Hindlimb muscle (tissue), 1 donor: ENCODE results near the gene GRIK3. TPM values are rescaled to one million over a fixed set of nuclear protein-coding genes. Genes with fewer than 3 reads are reported as not detected.
"Not testable (repeated sequence)": the region's sequence is repeated elsewhere in the genome, so short reads cannot be mapped to it uniquely, and the experiment has no call there.

ENCODE experiments used
- DNase-seq: peaks from one replicate; pipeline ENCODE4 v3.0.0-alpha.2; 2013
- polyA plus RNA-seq: library from polyadenylated mRNA; unstranded; fragments of 120-200 nt; gene quantifications from one replicate; pipeline ENCODE4 v1.2.1, GENCODE V29; 2013; ENCODE audit not compliant: insufficient read length

The GRIK3 gene
- polyA plus RNA-seq, 1 donor: 0.50 TPM

GRCh38 chr1:36937371-36937770, 96.9 kb downstream of the GRIK3 start:
- no peak for DNase-seq

- no peak for DNase-seq
Measured at GRCh38 chr1:36934061-36934460, 100.3 kb downstream of the GRIK3 start.

GRCh38 chr1:36927826-36928225, 106.5 kb downstream of the GRIK3 start:
- no peak for DNase-seq

- no peak for DNase-seq
Measured at GRCh38 chr1:36925251-36925650, 109.1 kb downstream of the GRIK3 start.

- DNase-seq: peak; percentile 75
Measured at GRCh38 chr1:36924282-36924811, 110.0 kb downstream of the GRIK3 start.

- no peak for DNase-seq
Measured at GRCh38 chr1:36922593-36923426, 111.5 kb downstream of the GRIK3 start.

- DNase-seq: no peak
Measured at GRCh38 chr1:36922071-36922470, 112.2 kb downstream of the GRIK3 start.

GRCh38 chr1:36920801-36921405, 113.4 kb downstream of the GRIK3 start:
- DNase-seq: no peak

- no peak for DNase-seq
Measured at GRCh38 chr1:36920371-36920770, 113.9 kb downstream of the GRIK3 start.

GRCh38 chr1:36919491-36920145, 114.7 kb downstream of the GRIK3 start:
- DNase-seq: no peak

GRCh38 chr1:36918604-36919003, 115.7 kb downstream of the GRIK3 start:
- no peak for DNase-seq

GRCh38 chr1:36916542-36916941, 117.8 kb downstream of the GRIK3 start:
- DNase-seq: not testable (repeated sequence)

- no peak for DNase-seq
Measured at GRCh38 chr1:36913484-36914060, 120.7 kb downstream of the GRIK3 start.

- DNase-seq: no peak
Measured at GRCh38 chr1:36913016-36913415, 121.3 kb downstream of the GRIK3 start.

- no peak for DNase-seq
Measured at GRCh38 chr1:36912365-36912865, 121.9 kb downstream of the GRIK3 start.

GRCh38 chr1:36911561-36912364, 122.6 kb downstream of the GRIK3 start:
- DNase-seq: no peak

- no peak for DNase-seq
Measured at GRCh38 chr1:36910886-36911540, 123.3 kb downstream of the GRIK3 start.

GRCh38 chr1:36909946-36910725, 124.2 kb downstream of the GRIK3 start:
- DNase-seq: peak; percentile 15

- not testable (repeated sequence) for DNase-seq
Measured at GRCh38 chr1:36909359-36909758, 125.0 kb downstream of the GRIK3 start.

GRCh38 chr1:36908096-36908495, 126.2 kb downstream of the GRIK3 start:
- DNase-seq: no peak
